HL-60/S4 treated with retinoic acid at 250 ng/mL for 4 days and 3 days (cell line): ENCODE results near the gene SLC5A3.

Experiments used
- in situ Hi-C: fragments of 300-500 bp; cut with MboI; formaldehyde crosslinking; loops from 2 replicates; pipeline ENCODE4 v1.7.0; 2022; ENCODE audit warnings: low sequenced_read_pairs

SLC5A3 gene

DNA sequence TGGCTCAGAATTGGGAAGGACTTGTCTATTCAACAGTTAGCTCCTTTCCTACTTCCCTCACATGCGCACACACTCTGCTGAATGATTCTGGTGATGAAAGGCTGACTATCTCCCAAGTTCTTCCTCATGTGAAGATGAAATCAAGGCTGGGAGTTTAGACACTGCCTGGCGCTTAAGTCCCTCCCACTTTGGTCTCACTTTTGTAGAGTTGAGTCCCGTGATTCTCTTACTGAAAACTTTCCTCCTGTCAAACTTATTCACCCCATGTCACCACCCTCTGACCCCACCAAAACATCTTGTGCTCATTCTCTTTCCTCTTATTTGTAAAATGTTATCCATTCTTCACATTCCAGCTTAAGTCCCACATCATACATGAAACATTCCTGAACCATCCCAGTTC, 8.4 kb upstream of the SLC5A3 start:
- in situ Hi-C loops = no loop called here

DNA sequence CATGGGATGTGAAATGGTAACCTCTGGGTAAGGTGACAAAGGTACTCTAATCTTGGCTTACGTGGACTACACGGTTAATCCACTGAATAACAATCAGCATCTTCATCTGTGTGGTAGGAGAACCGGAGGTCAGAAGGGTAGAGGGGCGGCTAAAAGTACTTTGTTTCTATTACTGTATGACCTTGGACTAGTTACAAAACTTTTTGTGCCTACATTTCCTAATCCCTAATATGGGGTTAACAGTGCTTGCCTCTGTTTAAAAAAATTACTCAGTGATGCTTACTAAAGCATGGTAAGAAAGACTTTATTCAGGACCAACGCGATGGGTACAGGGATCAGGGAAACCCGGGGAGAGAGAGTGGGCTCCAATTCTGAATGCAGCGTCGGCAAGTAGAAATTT, 1.7 kb upstream of the SLC5A3 start:
- in situ Hi-C loops = no loop called here

DNA sequence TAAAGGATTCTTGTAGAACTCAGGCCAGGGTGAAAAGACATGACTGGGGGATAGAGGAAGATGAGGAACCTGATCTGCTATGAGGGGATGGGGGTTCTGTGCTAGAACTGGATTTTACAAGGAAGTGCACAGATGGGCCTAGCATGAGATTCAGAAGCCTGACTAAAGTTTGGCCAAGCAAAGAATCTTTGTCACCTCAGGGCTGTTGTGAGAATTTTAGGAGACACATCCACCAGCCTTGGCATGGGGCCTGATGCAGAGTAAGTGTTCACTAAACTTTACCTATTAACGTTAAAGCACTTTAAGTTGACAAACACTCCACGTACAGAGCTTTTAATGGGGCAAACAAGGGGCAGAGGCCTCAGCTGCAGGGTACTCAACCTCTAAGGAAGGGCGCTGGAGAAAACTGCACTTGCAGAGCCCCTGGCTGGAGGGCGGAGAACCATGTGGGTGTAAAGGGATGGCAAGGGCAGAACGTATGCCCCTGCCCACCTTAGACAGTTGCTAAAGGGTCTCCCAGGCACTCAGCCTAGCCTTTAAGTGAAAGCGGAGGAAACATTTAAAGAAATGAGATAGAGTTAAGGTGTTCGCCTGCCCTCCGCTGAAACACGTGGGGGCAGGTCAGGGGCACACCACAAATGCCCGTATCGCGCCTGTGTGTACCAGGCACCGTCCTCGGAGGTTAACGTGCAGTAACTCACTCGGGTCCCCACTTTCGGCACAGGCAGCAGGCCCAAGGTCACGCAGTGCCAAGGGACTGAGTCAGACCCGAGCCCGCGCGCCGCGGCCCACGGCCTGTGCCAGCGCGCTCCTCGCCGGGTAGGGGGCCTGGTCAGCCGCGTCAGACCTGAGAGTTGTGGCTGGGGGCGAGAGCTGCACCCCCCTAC, 990 bp upstream of the SLC5A3 start:
- in situ Hi-C loops = no loop called here

DNA sequence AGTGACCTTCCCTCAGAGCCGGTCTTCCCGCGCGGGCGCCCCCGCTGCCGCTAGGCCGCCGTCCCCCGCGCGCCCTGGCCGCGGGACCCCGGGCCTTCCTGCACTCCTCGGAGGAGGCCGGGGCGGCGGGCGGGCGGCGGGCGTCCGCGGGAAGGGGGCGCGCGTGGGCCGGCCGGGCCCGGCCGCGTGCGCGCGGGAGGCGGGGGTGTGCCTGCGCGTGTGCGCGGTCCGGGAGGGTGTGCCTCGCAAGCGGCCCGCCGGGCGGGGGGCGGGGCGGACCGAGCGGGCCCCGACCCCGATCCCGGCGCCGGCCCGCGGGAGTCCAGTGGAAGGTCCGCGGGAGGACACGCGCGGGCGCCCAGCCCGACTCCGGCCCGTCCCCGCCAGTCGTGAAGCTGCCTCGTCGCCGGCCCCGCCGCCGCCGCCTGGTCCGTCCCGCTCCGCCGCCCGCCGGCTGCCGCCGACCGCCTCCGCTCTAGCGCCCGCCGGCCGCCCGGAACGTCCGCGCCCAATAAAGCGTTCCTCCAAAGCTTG, 438 bp downstream of the SLC5A3 start:
- in situ Hi-C loops = no loop called here

DNA sequence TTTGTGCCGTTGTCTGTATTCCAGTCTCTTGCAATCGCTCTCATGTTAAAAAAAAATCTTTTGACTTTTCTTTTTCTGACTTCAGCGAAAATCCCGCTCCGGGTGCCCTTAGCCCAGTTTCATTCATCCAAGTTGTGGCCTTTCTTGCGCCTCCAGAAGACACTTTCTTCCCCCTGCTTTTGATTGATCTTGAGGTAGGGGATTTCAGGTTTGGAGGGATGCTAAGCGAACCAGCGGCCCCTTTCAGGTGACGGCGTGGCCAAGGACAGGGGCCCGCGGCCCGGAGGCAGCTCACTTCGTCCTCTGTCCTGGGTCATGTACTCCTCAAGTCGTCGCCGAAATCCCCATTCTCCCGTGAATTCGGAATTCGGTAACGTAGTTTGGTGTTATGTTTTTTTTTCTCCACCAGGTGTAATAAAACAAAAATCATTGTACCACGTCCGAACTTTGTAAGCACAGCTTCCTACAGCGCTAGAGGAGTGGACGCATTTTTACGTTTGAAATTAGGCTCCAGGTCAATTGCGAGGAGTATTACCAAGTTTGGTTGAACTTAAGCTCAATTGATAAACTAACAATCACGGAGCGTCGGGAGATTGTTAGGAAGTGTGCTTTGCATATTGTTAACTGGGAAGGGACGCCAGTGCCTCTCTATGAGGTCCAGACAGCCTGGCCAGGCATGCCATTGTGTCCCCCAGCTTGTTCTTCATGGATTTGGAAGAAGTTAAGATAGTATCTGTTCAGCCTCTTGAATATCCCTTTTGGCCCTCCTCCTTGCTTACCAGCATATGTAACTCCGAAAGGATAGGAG, 1.1 kb downstream of the SLC5A3 start:
- in situ Hi-C loops = no loop called here

DNA sequence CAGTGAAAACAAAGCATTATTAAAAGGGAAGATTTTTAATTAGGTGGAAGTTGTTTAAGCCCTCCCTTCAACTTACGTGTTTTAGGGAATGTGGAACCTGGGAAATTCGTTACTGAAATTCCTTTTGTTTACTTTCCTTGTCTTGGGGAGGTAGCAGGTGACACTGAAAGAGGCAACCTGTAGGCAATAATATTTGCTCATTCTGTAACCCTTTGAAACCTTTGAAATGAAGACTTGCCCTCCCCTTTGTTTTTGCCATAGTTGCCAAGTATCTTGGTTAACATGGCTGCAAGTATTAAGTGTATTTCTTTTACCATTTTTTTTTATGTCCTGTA, 1.7 kb downstream of the SLC5A3 start:
- in situ Hi-C loops = no loop called here

DNA sequence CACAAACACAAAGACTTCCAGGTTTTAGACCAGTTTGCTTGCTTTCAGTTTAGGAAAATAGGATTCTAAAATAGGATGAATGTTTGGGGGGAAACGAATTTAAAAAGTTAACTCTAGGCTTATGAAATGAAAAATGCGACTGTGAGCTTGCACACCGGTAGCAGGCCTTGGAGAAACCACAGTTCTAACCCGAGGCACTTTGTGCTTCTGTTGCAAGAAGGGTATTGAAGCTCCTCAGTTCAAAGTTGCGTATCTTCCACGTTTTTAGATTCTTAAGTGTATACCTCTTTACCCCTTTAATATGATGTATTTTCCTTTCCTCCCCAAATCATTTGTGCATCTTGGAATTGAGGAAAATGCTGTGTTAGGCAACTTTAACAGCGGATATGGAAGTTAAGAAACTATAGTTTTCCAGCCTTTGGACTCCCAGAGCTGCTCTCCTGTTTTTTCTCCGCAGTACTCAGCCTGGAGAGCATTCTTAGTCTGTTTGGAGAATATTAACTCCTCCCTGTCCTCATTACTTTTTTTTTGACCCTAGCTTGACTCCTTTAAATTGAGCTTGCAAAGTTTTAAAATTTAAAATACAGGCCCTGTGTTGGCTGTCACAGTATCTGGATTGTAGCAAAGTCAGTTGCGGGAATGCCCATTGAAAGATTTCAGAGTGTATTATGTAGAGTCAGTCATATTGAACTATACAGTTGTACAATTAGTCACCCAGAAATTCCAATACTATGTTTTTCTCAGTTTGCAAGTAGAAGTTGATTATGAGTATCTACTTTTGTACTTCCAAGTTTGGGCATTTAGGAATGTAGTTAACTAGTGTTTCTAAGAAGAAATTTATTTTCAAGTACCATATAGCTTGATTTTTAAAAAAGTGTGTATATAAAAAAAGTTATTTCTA, 2.6 kb downstream of the SLC5A3 start:
- in situ Hi-C loops = no loop called here

DNA sequence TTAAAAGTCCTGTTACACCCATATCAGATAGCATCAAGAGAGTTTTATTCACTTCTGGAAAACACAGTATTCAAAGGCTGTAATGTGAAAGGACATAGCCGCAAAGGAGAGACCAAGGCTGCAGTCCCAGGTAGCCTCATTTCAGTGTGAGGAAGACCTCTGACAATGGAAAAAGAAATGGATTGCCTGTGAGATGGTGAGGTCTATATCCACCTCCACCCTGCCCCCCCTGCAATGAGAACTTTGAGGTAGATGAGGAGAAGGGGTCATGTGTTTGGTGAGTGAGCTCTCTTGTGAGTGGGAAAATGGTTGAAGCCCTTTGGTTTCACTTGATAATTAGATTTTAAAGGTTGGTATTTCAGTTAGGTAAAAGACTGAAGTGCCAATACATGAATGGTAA, 3.5 kb downstream of the SLC5A3 start:
- in situ Hi-C loops = no loop called here

DNA sequence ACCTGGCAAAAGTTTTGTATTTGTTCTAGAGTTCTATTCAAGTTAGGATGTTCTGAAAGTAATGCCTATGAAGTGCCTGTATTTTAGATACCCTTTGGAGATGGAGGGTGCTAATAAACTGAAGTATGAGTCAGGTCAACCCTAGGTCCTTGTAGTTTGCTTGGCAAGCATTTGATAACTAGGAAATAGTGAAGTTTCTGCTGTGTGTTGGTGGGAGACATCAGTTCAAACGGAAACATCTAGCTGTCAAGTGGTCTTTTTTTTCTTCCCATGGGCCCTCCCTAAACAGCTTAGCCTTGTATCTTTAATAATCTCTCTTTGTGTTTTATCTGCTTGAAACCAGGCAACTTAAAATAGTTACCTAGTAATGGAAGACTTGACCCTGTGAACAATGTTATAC, 4.5 kb downstream of the SLC5A3 start:
- in situ Hi-C loops = no loop called here

DNA sequence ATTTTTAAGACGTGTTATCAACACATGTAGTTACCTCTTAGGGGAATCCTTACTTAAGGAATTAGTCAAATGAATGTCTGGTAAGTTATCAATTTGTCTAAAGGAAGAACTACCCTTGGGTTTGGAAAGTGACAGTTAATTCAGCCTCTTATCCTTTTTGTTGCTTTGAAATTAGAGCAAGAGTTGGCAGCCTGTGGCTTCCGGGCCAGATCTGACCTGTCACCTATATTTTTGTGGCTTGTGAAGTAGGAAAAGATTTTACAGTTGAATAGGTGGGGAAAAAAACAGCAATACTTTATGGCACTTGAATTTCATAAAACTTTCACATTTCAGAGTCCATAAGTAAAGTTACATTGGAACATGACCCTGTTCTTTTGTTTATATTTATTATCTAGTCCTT, 5.5 kb downstream of the SLC5A3 start:
- in situ Hi-C loops = no loop called here

DNA sequence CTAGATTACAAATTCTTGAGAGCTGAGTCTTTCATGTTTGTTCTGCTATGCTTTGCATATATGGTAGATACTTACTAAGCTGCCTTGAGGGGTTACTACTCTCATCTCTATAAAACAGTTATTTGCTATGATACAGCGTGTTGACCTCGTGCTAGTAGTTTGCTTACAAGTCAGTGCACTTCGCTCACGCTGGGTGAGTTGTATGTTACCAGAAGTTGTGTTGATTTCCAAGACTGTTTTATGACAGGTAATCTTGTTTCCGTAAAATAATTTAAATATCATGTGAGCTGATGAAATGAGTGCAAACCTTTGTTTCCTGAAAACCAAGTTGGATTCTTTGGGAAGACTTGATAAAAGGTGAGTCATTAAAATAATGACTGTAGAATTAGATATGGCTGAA, 7.3 kb downstream of the SLC5A3 start:
- in situ Hi-C loops = no loop called here

DNA sequence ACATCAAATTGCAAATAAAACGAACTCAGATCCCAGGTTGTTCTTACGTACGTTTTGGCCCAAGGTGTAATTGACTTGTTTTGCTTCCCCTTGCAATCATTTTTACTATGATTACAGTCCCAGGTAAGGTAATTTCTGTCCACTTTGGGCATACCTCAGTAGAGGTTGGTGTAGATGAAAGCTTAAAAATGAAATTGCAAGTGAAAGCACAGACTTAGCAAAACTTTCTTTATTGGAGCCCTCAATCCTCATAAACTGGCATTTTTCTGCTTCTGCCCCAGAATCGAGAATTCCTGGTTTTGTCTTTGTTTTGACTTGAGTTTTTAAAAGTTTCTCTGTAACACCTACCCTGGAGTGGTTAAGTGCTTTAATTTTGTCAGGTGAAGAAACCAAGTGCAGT, 9.4 kb downstream of the SLC5A3 start:
- in situ Hi-C loops = no loop called here

DNA sequence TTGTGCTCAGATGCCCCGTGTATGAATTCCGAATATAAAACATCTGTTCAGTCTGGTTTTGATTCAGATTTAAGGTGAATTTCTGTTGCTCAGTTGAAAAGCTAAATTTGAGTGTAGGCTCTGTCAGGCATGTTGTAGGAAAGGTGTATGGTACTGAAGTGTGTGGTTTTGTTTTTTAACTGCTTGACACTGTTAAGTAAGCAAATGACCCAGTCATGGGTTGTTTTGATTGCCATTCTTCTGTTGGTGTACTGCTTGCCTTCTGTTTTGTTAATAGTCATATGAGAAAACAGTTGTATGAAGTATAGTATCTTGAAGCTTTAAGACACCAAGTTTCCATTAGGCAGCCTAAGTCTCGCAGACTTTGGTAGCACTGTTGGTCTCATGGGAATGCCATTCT, 10.0 kb downstream of the SLC5A3 start:
- in situ Hi-C loops = no loop called here

DNA sequence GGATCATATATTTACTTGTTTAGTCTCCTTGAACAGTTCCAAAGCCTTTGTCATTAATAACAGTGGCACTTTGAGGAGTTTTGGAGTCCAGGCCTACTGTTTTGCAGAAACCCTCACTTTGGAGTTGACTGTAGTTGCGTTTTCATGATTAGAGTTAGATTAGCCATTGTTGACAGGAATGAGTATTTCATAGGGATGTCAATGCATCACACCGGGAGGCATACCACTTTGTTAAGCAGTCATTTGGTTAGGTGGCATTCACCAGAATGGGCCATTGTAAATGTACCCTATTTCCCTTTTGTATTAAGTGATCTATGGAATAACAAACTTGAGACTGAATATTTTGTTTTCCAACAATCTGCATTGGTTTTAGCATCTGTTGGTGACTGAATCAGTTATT, 11.8 kb downstream of the SLC5A3 start:
- in situ Hi-C loops = no loop called here

DNA sequence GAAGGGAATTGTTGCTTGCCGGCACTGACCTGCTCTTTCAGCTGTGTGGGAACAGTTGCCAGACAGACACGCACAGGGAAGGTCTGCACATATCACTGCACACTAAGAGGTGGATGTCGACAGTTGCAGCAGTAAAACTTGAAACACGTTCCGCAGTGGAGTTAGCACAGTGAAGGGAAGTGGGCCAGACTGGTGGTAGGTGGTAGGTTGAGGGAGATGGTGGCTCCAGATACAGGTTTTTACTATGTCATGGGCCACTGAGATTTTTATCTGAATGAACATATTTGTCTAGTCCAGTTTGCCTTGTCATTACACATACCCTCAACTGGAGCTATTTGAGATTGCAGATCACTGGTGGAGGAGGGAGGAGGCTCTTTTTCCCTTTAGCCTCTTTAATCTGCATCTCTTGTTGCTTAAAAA, 13.5 kb downstream of the SLC5A3 start:
- in situ Hi-C loops = no loop called here

DNA sequence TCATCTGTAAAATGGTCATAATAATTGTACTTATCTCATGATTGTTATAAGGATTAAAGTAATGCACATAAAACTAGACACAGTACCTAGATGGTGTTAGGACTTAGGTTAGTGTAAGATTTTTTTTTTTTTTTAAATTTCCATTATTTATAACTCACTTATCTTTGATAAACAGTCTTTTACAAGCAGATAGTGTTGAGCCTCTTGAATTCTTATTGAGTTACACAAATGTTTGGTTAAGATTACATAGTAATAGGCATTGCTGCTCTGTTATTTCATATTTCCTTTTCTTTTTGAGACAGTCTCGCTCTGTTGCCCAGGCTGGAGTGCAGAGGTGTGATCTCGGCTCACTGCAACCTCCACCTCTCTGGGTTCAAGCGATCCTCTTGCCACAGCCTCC, 15.4 kb downstream of the SLC5A3 start:
- in situ Hi-C loops = no loop called here

DNA sequence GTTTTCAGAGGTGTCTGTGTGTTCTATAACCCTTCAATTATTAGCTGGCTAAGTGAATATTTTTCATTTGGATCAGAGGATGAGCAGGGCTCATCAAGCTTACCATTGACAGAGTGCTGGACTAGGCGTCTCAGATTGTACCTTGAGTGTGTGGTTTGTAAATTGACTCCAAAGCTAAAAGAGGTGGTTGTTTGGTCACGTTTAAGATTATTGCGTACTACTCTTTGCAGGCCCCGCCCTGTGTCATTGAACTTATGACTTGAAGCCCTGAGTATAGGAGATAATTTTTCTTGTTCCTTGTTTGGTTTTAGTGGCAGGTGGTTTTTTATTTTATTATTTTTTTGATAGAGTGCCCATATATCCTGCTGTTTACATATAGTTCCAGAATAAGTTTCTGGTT, 17.7 kb downstream of the SLC5A3 start:
- in situ Hi-C loops = no loop called here

DNA sequence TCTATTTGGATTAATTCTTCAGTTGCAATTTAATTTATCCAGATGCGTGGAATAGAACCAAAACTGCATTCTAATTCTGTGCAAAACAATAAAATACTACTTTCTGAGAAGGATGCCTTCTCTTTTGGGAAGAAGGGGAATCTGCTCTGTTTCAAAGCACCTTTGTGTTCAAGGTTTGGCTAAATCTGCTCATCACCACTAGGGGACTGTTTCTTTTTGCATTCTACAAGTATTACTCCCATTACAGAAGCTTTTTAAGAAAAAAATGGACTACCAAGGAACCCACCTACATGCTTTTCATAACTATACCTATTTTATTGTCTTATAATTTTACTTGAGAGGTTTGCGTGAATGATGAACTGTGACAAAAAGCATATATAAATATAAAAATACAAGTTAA, 18.2 kb downstream of the SLC5A3 start:
- in situ Hi-C loops = no loop called here

DNA sequence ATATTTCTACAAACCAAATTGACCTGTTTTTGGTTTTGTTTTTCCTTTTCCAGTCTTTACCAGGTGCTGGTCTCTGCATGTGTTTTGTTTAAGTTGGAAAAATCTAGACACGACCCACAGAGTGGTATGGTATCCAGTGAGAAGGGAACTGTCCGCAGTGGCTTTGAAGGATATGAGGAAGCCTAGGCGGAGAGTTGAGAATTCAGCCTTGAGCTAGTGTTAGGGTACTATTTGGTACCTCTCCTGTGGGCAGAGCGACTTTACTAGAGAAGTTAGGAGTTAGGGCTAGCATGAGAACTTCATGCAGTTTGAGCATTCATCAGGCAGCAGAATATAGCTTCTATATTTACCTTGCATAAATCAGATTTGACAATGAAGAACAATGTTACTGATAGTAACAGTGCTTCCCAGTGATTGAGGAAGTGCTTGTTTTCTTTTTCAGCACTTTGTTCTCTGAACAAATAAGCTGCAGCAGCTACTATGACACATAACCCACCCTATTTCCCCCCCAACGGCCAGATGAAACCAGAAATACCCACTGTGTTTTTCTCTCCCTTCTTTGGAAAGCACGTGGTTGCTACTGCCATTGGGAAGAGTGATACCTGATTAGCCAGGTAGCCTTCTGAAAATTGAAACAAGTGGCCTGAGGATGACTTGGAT, 19.0 kb downstream of the SLC5A3 start:
- in situ Hi-C loops = no loop called here

DNA sequence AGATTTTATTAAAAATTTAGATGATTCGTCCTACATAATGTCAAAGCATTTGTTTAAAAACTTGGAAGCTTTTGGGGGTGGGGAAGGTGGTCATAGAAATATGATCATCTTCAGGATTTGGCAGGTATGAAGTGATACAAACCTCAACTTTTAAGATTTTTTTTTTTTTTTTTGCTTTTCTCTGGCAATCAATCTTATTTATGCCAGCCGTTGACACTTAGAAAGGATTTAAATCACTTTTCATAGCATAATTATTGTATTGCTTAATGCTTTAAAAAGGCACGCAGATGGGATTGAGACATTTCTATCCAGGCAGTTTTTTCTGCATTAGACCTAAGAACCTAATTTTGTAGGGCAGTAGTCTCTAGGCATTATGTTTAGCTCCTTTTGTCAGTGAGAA, 19.7 kb downstream of the SLC5A3 start:
- in situ Hi-C loops = no loop called here

DNA sequence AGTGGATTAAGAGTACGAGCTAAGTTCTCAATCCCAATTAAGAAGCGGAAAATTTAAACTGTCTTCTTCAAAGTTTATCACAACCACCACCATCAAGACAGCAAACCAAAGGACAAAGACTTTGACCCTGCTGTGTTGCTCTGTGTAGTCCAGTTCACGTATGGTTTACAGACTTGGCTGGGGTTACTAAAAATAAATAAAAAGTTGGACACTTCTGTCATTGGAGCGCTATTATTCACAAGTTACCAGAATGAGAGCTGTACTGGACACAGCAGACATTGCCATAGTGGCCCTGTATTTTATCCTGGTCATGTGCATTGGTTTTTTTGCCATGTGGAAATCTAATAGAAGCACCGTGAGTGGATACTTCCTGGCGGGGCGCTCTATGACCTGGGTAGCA, 21.6 kb downstream of the SLC5A3 start:
- in situ Hi-C loops = no loop called here
